Stimulated activated CD4-positive, alpha-beta T cell treated with anti-CD3 and anti-CD28 coated beads, Interleukin-1b, Interleukin-23, amount 100 ng/mL, for 4 hours (primary cell): ENCODE results near the gene OR9A2.
"Not testable (repeated sequence)": the region's sequence is repeated elsewhere in the genome, so short reads cannot be mapped to it uniquely, and the experiment has no call there.

Source experiments
- DNase-seq, 2 donors: peaks; one replicate each; pipeline ENCODE4 v3.0.0-alpha.2; 2020; ENCODE audit warnings: low read depth in 2 of 2

The OR9A2 gene

DNA sequence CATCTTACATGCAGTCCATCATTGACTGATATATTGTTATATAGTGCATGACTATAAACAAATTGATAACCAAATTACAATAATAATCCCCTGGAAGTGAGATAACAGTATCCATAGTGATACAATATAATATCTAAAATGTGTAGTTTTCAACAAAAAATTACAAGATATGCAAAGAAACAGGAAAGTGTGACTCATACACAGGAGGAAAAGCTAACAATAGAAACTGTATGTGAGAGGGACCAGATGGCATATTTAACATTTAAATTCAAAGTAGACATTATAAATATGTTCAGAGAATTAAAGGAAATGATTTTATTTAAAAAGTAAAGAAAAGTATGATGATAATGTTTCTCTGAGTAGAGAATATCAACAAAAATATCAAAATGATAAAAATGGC, 8.0 kb downstream of the OR9A2 start:
- DNase-seq, result no peak

DNA sequence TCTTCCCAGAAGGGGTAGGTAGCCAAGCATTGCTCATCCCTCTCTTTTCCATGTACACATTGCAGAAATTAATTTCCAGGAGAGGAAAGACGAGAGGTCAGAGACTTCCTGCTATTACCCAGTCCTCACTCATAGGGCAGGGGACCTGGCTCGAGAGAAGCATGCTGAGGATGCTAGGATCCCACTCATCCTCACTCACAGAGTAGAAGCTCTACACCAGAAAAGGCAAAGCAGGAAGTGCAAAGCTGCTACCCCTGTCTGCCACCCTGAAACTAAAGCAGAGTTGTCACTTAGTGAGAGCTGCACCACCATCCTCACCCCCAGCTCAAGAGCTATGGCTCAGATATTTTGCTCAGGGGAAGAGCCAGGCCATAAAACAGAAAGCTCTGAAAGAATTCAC, 9.9 kb downstream of the OR9A2 start:
- no peak for DNase-seq

DNA sequence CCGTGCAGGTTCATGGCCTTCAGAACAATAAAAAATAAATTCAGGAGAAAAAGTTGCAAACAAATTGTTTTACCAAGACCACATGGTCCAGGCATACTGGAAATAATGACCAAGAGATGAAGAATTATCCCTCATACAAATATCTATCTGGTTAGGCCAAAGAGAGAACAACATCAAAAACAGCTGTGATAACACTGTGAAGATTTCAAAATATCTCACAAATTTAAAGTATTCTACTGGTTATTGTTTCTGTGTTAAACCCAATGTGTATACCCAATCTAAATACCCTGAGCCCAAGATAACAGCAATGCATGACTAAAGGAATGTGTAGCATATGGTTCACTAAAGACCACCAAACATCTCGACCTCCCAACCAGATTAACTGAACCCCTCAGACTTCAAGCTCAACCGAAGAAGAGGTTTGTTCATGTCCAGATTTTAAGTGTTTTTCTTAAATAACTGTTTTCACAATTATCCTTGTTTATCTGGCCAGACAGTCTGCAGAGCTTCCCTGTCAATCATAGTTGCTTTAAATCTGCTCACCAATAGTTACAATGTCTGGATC, 10.9 kb downstream of the OR9A2 start:
- DNase-seq, result no peak

DNA sequence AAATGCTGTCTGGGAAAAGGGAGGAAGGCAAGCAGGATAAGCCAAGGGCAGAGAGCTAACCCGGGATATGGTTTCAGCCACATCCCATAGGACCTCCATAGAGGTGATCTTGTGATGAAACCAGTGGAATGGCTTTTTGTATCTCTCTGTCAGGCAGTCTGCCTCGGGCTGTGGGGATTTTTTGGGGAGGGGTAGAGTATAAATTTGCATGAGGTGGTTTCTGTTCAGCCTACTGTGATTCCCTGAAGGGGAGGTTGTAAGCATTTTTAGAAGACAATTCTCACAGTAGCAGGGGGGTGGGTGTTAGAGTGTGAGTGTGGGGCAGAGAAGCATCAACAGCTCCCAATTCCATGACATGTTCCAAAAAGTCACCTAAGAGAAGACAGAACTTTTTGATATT, 11.8 kb downstream of the OR9A2 start:
- no peak for DNase-seq

DNA sequence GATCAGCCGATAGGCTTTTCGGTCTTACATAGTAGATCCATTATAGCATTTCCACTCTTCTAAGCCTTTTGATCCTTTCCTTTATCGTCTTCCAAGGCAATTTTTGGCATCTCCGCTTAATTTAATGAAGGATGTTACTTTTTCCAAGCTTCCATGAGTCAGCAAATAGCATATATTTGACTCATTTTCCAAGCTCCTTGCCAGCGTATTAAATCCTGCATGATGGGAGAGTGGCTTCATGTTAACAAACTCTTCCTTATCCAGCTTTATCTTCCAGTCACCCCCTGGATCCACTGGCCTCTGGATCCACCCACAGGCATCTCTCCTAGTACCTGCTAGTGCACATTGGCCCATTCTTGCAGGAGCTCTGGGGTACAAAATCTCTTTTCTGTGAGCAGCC, 13.0 kb downstream of the OR9A2 start:
- no peak for DNase-seq

DNA sequence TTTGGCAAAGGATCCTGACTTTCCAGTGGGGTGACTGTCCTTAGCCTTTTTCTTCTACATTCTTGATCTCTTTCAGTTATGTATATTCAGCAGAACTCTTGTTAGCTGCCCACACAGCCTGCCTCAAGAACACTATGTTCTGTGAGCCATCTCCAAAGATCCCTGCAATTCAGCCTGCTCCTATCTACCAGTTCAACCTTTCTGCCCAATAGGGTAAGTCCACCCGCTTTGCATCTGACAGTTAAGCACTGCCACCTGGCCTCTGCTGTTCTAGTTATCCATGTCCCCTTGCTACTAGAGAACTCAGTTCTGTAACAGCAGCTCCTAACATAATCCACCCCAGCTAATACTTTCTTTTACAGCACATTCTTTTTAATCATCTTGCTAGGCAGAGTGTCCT, 13.5 kb downstream of the OR9A2 start:
- no peak for DNase-seq

DNA sequence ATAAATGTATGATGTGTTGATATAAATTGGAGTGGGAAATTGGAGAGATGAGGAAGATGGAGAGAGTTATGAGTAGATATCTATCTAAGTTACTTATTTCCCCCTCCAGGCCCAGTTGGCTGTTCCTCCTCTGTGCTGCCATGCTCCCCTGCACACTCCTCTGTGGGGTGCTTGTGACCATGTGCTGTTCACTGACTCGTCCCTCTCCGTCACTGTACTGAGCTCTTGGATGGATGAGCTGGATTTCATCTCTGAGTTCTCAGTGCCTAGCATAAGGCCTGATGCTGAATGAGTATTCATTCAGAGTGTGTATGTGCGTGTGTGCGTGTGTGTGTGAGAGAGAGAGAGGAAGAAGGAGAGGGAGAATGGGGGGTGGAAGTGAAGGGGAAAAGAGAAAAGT, 14.5 kb downstream of the OR9A2 start:
- no peak for DNase-seq

DNA sequence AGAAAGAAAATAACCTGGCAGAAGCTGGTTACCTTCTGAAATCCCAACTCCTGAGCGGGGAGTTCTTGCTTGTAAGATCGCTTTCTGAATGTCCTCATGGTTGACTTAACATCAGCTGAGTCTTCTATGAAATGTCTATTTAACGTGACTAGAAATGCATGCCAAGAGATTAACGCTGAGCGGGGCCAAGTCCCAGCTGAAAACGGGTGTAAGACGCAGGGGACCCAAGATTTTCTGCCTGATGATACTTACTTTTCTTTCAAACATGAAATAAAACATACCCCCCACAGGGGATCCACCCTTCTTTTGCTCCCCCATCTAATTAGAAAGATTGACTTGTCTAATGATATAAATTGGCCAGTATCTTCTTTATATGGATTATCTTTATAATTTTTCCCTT, 14.9 kb downstream of the OR9A2 start:
- DNase-seq, result no peak

DNA sequence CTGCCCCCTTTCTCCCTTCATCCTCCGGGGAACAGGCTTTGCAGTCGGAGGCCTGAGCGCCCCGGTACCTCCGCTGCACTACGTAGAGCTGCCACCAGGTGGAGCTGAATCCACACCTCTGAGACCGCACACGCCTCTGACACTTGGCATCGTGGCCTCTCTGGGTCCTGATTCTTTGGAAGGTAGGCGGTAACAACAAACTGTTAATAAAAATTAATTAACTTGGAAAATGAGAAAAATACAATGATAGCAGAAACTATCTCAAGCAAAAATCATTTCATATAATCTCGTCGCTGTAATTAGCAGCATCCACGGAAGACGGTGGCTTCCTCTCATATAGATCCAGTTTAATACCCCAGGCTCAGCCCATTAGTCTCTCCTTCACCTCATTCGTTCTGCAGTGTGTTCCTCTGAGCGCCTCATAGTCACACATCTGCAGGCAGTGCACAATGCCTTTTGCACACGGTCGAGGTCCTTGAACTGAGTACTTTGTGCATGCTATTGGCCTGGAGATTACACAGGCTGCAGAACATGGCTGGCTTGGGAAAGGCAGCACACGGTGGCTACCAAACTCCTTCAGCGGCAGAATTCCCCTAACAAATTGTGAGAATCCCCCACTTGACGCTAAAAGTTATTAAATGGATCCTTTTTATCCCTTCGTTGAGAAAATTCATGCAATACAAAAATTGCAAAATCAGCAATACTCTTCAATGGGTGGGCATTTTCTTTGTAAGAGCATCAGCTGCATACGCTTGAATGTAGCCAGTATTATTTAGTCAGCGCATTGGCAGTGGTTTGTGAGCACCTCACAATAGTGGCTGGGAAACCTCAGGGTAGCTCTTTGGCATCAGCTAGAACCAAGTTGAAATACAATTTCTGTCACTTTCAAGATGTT, 18.7 kb downstream of the OR9A2 start:
- DNase-seq, result peak; percentile 79 to 81

DNA sequence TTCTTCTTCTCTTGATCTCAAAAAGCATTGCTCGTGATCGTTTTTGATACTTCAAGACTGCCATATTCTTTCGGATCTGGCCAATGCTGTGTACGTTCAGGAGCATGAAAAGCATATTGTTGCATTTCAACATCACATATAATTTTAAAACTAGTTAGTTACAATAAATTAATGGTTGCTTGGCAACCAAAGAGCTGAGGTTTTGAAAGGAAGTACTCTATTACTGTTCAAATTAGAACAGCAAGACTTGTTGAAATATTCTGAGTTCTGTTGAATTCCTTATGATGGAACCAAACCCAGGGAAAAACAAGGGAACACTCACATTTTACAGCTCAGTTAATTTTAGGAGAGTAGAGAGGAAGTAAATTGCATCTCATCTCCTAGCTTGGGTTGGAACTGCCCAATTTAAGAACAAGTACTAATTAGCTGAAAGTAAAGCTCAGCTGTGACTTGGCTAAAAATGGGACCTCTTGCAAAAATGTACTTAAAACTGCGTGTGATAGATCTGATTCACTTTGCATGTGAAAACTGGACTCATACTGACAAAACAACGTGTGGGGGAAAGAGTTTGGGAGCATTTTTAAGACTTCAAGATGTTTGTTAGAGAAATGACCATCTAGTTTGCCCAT, 21.2 kb downstream of the OR9A2 start:
- no peak for DNase-seq

DNA sequence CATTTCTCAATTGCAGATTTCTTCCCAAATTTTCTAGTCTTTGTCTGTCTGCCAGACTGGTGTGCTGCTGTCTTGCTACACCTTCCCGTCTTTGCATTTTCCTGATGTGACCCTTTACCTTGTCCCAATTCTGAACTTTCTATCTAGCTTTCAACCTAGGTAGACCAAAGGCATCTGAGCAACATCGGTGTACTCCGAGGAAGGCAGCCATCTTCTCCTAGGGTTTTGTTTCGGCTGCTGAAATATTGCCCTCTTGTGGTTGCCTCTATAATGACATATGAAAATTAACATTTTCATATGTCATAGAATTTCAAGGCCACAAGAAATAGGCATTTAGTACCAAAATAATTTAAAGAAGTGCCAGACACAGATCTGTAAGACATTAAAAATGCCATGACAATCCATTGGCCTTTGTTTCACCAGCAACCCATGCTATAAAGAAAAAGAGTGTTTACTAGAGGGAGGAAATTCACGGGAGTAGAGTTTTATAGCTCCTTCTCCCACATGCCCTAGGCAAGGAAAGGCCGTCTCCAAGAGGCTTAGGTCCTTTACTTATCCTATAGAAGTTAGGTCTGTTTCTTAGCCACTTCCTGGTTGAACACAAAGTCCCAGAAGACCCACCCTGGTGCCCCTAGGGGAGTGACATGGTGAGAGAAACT, 23.4 kb downstream of the OR9A2 start:
- peak in 1 of 2 donors; percentile 14 for DNase-seq

DNA sequence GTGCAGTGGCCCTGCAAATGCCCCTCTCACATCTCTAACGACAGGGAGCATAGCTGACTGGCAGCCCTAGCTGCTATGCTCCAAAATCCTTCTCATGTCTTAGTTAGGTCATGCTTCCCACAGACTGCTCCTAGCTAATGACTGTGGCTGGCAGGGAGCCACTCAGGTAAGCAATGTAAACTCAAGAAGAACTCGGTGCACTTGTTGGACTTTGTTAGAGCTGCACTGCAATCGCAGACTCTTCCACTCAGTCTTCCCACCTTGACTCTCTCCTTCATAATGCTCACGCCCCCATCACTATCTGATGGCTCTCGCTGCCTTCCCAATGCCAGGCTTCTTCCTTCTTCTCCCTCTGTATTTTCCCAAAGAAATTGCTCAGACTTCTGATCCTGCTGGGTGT, 24.0 kb downstream of the OR9A2 start:
- no peak for DNase-seq

DNA sequence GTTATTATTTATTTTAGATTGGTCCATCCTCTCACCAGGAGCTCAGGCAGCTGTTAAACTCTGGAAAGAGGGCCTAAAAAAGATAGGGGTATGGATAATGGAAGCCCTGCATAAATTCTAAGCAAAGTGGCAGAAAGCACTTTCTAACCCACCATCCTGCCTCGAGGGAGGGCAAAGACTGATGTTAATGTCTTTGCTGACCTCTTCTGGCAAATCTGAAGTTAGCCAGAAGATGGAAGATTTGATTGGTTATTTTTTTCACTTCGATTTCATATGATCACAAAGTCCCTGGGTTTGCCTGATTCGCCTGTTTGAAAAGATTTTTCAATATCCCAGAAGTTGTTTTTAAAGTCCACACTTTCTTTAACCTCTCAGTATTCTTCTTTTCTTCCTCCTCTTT, 24.8 kb downstream of the OR9A2 start:
- no peak for DNase-seq

DNA sequence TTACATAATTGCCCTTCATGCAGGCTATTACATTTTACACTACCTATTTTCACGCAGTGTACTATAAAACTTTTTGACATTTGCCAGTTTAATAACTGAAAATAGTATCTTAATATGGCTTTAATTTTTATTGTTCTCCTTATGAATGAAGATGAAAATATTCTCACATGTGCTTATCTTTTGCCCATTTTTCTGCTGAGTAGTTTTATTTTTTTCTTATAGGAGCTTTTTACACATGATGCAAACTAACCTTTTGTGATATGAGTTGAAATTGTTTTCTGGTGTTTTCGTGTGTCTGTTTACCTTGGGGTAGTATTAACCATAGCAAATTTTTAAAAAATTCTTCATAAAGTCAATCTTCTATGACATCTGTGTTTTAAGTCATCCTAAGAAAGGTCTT, 26.3 kb downstream of the OR9A2 start:
- DNase-seq, result no peak

DNA sequence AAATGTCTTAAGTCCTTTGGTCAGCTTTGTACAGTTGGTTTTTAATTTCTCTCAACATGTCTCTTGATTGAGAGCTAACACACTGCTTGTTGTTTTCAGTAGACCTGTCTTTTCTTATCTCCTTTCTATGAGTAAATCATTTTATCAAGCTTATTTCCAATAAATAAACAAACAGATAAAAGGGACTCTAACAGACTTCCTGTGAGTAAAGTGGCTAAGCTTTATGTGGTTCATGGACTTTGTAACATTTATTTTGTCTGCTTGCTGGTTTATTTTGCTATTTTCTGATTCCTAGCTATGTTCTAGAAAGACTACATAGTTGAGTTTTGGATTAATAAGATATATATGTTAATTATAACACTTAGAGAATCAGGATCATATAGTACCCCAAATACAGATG, 27.1 kb downstream of the OR9A2 start:
- DNase-seq, result no peak

DNA sequence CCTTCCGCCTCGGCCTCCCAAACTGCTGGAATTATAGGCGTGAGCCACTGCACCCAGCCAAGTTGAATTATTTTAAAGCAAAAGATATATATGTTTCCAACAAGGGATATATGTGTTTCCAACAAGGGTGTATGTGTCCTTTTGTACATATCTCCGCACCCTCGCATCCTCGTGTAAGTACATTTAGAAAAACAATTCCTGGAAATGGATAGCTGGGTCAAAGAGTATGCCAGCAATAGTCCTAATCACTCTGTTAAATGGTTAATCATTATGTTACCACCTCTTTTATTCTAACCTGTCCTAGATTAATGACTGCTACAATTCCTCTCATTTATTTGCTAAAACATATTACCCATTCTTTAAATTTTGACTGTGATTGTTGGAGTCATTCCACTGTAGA, 28.0 kb downstream of the OR9A2 start:
- DNase-seq, result no peak

DNA sequence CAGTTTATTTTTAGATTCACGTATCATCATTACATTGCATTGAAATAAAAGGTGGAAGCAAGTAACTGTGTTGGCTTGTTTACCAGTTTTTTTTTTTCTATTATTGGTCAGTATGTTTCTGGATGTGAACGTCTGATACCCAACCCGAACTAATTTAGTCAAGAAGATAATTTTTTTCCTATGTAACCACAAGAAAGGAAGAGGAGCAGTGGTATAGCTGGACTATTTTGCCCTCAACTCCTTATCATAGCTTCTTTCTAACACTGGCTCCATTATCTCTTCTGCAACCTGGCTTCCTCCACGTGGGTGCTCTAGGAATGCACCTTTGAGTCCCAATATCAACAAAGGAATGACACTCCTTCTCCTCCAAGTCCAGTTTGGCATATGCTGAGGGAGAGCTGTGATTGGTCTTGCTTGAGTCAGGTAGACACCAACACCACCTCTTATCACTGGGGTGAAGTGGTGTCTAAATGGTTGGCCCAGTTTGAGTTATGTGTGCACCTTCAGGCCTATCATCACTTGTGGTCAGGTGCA, 29.4 kb downstream of the OR9A2 start:
- no peak for DNase-seq

DNA sequence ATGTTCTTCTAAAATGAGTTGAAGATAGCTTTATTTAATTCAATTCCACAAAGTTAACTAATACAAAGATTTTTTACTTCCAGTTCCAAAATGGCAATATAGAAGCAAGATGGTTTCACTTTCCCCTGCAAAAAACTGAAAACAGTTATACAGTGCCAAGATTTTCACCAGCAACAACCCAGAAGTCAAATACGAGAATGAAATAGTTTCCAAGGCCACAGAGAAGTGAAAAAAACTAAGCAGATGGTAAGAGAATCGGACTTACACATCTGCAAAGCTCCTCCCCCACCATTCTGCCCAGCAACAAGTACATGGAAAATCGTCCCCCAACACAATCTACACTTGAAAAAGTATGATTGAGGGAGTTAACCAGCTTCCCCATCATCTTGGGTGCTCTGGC, 34.5 kb downstream of the OR9A2 start:
- no peak for DNase-seq

DNA sequence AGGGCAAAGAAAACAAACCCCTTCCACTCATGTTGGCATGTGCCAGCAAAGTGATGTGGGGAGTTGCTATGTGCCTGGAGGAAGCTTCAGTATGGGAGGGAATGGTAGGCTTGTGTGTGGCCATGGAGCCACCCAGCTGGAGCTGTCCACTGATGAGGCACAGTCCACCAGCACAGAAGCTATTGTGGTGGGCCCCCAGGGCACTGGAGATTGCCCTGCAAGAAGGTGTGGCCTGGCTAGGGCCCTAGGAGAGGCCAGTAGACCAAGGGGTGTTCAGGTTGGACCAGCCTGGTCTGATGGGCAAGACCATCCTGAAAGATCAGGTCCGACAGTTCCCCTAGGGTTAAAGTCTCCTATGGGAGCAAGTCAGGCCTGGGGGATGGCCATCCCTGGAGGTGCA, 42.6 kb downstream of the OR9A2 start:
- no peak for DNase-seq

DNA sequence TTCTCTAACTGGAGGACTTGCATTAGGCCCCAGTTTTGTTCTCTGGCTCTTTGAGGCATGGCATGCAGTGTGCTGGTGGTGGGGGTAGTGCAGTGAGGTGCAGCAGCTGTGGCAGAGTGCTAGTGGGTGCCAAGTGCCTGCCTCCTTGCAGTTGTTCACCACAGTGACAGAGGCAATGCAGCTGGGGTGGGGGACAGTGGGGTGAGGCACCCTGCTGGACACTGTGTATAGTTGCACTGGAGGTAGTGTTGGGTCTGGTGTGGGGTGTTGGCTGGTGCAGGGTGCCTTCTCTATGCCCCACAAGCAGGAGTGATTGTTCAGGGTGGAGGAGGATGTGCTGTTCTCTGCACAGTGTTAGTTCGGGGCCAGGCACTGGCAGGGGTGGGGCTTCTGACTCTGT, 43.1 kb downstream of the OR9A2 start:
- DNase-seq, result no peak

DNA sequence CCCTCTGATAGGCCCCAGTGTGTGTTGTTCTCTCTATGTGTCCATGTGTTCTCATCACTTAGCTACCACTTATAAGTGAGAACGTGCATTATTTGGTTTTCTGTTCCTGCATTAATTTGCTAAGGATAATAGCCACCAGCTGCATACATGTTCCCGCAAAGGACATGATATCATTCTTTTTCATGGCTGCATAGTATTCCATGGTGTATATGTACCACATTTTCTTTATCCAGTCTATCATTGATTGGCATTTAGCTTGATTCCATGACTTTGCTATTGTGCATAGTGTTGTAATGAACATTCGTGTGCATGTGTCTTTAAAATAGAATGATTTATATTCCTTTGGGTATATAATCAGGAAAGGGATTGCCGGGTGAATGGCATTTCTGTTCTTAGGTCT, 48.5 kb downstream of the OR9A2 start:
- not testable (repeated sequence) for DNase-seq
